CD4-positive, alpha-beta T cell (primary cell): ENCODE results near the gene DCPS. TPM values are rescaled to one million over a fixed set of nuclear protein-coding genes. Genes with fewer than 3 reads are reported as not detected.

Source experiments
- ATAC-seq: fragments of 200-7000 bp; cut with Tn5 transposase; one replicate; pipeline ENCODE4 v1.10.0; 2022; ENCODE audit warnings: mild to moderate bottlenecking; ENCODE audit not compliant: poor library complexity
- CTCF ChIA-PET: fragments of 350-600 bp; sonication (Branson Sonifier 250); formaldehyde crosslinking; loops from one replicate; lab custom pipeline; 2021; ENCODE audit warnings: antibody characterized with exemption, inconsistent platforms; lab: Charles Lee
- POLR2A ChIA-PET: fragments of 350-600 bp; sonication (Branson Sonifier 250); formaldehyde crosslinking; loops from one replicate; lab custom pipeline; 2021; ENCODE audit warnings: antibody characterized with exemption, inconsistent platforms; lab: Charles Lee
- DNase-seq, 14 experiments: peaks; one replicate each; pipeline ENCODE4 v3.0.0-alpha.2; 2013 to 2020; ENCODE audit warnings: mixed read lengths in 2 of 14
- H3K27ac ChIP-seq, 2 donors: one replicate each; pipeline versions ENCODE4 v1.5.1 to v1.7.0; 2013; ENCODE audit warnings: low read length in 2 of 2, low read depth in 1 of 2, mild to moderate bottlenecking in 1 of 2
- H3K27me3 ChIP-seq, 2 experiments: 1 replicate in 1 of 2; 2 replicates in 1 of 2; pipeline versions ENCODE4 v1.6.1 to v1.7.0; 2013; ENCODE audit warnings: low read length in 2 of 2, control low read depth in 1 of 2, mild to moderate bottlenecking in 1 of 2, moderate library complexity in 1 of 2; ENCODE audit not compliant: insufficient read depth in 2 of 2, control insufficient read depth in 1 of 2
- H3K36me3 ChIP-seq: one replicate; pipeline ENCODE4 v1.6.1; 2013; ENCODE audit warnings: low read length, control low read depth; ENCODE audit not compliant: insufficient read depth
- H3K4me1 ChIP-seq: one replicate; pipeline ENCODE4 v1.6.1; 2013; ENCODE audit warnings: low read length, control low read depth; ENCODE audit not compliant: insufficient read depth
- H3K4me3 ChIP-seq: one replicate; pipeline ENCODE4 v1.5.1; 2013; ENCODE audit warnings: mild to moderate bottlenecking, low read length, moderate library complexity
- H3K9me3 ChIP-seq, 2 experiments: 1 replicate in 1 of 2; 2 replicates in 1 of 2; pipeline versions ENCODE4 v1.6.1 to v1.7.0; 2013; ENCODE audit warnings: low read length in 2 of 2, mild to moderate bottlenecking in 2 of 2, control low read depth in 1 of 2, moderate library complexity in 1 of 2; ENCODE audit not compliant: control insufficient read depth in 1 of 2, insufficient read depth in 1 of 2
- H3K27ac Mint-ChIP-seq: one replicate; pipeline ENCODE4 v1.8.0; 2020; ENCODE audit warnings: mixed read lengths
- H3K27me3 Mint-ChIP-seq: one replicate; pipeline ENCODE4 v1.8.0; 2021; ENCODE audit warnings: mixed read lengths
- H3K36me3 Mint-ChIP-seq: one replicate; pipeline ENCODE4 v1.8.0; 2021; ENCODE audit warnings: low read depth, mixed read lengths
- H3K4me1 Mint-ChIP-seq: one replicate; pipeline ENCODE4 v1.8.0; 2021; ENCODE audit warnings: low read depth, mixed read lengths
- H3K4me3 Mint-ChIP-seq: one replicate; pipeline ENCODE4 v1.8.0; 2020; ENCODE audit warnings: mild to moderate bottlenecking, mixed read lengths
- H3K9me3 Mint-ChIP-seq: one replicate; pipeline ENCODE4 v1.8.0; 2020; ENCODE audit warnings: mixed read lengths
- CTCF ChIP-seq: fragments of 200-600 bp; IDR thresholded peaks from one replicate; pipeline ENCODE4 v1.8.0; 2022; ENCODE audit warnings: antibody characterized with exemption, mild to moderate bottlenecking
- intact Hi-C, 2 experiments: fragments of 100-400 bp; cut with DNase I in 1 of 2; cut with micrococcal nuclease in 1 of 2; formaldehyde crosslinking; loops; one replicate each; pipeline versions ENCODE4 v1.15.1 to v1.9.0; 2023 to 2025; cut with DNase I, micrococcal nuclease
- total RNA-seq, 174 experiments: library from RNA in 2 of 174; stranded (reverse) in 2 of 174; gene quantifications; one replicate each; pipeline ENCODE4 v1.2.3 and lab custom pipeline; 2021 to 2026

The DCPS gene
- total RNA-seq, 2 experiments from 2014 or later = 6.2 to 6.3 TPM

DNA sequence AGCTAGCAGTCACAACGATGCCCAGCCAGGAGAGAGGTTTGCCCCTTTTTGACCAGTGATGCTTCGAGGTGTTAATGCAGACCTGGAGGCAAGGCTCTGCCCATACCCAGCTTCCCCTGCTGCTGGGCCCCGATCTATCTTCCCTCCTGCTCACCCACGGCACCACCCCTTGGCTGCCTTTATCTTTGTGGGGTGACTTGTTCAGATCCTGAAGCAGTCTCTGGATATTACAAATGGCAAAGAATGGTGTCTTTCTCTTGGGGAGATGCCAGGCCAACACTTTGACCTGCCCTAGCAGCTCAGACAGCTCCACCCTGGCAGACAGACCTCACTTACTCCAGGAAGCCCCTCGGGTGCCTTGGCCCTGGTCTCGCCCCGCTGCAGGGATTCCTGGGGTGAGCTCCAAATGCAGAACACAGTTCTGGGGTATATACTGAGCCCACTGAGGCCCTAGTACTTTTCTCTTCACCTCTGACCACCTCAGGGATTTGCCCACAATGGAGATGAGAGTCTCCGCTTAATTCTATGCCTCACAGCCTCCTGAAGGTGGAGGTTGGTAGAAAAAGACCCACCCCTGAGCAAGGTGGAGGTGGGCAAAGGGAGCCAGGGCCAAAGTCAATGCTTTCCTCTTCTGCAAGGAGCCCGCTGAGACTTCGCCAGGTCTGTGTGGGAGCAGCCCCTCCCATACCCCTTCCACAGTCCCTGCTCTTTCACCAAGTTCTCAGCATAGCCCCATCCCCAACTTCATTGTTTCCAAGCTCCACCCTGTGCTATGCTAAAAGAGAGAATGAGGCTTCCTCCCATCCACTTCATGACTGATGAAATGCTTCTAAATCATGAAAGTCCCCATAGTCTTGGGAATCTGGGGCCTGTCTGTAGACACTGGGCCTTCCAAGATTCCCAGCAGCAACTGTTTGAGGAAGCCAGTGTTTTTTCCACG lies 40.6 kb downstream of the DCPS start:
- no peaks in the 10 kb centered on the region for H3K4me1 Mint-ChIP-seq
- ATAC-seq = no peak
- H3K27ac ChIP-seq = no peak overlapping the region
- no peak overlapping the region for H3K27ac Mint-ChIP-seq
- intact Hi-C loops = no loop called here
- H3K4me3 ChIP-seq = no peak overlapping the region
- H3K36me3 Mint-ChIP-seq = peaks cover 63% of the 10 kb centered on the region
- ChIA-PET POLR2A (no interaction called here), CTCF (no interaction called here)
- H3K36me3 ChIP-seq = peaks cover 60% of the 10 kb centered on the region
- no peaks in the 10 kb centered on the region for H3K9me3 ChIP-seq
- H3K4me3 Mint-ChIP-seq = no peak overlapping the region
- H3K27me3 ChIP-seq = no peaks in the 10 kb centered on the region
- H3K4me1 ChIP-seq = no peaks in the 10 kb centered on the region
- TF ChIP-seq CTCF = no peak
- no peaks in the 10 kb centered on the region for H3K27me3 Mint-ChIP-seq
- no peaks in the 10 kb centered on the region for H3K9me3 Mint-ChIP-seq
- no peak for DNase-seq

- ATAC-seq (no peak), DNase-seq (no peak)
- H3K9me3 Mint-ChIP-seq = no peaks in the 10 kb centered on the region
- H3K4me1 Mint-ChIP-seq = no peaks in the 10 kb centered on the region
- H3K27ac ChIP-seq = no peak overlapping the region
- no peaks in the 10 kb centered on the region for H3K9me3 ChIP-seq
- ChIA-PET CTCF (no interaction called here), POLR2A (no interaction called here)
- no peak overlapping the region for H3K4me3 ChIP-seq
- H3K4me1 ChIP-seq = no peaks in the 10 kb centered on the region
- no peak overlapping the region for H3K4me3 Mint-ChIP-seq
- no peak for TF ChIP-seq CTCF
- peaks cover 54% of the 10 kb centered on the region for H3K36me3 ChIP-seq
- H3K27me3 ChIP-seq = no peaks in the 10 kb centered on the region
- H3K27me3 Mint-ChIP-seq = no peaks in the 10 kb centered on the region
- intact Hi-C loops = no loop called here
- H3K36me3 Mint-ChIP-seq = peaks cover 56% of the 10 kb centered on the region
- H3K27ac Mint-ChIP-seq = no peak overlapping the region
Observed at GRCh38 chr11:126345283-126345682, 41.4 kb downstream of the DCPS start.

DNA sequence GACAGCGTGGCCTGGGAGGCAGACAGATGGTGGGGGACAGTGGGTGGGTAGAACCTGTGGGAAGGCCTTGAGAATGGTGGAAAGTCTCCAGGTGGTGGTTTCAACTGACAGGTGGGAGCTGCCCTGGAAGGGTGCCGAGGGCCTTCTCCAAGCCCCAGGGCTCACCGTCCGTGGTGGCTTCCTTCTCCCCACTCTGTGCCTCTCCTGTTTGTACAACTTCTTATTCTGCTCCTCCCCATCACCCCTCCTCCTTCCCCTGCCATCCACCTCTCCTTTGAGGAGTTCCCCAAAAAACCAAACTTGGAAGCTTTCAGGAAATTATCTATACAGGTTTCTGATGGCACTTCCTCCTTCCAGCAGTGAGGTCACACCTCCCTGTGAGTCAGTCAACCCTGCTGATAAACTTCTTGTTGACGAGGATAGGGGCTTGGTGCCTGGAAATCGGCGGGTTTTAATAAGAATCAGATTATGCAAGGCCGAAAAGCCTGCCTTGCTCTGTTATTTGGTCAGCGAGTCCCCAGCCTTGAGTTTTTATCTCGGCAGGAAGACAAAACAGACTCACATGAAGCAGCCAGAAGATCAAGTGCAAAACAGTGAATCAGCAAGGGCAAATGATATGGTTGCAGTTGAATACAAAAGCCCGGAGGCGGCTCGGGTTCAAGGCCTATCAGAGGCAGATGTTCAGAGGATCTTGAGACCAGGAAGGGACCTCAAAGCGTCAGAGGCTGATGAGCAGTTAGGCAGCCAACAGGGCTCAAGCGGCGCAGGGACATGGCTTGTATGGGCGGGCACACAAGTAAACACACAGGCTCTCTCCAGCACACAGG lies 42.1 kb downstream of the DCPS start:
- ATAC-seq (no peak), DNase-seq (peak in 2 of 14 experiments; percentile 55 to 69)
- no peak overlapping the region for H3K4me3 Mint-ChIP-seq
- Histone ChIP-seq H3K27me3 (no peaks in the 10 kb centered on the region), H3K9me3 (no peaks in the 10 kb centered on the region), H3K27ac (peak overlapping the region in 1 of 2 donors; percentile 3), H3K36me3 (peaks cover 47% of the 10 kb centered on the region), H3K4me1 (no peaks in the 10 kb centered on the region), H3K4me3 (no peak overlapping the region)
- no peak overlapping the region for H3K27ac Mint-ChIP-seq
- no peak for TF ChIP-seq CTCF
- ChIA-PET POLR2A (no interaction called here), CTCF (no interaction called here)
- intact Hi-C loops = no loop called here
- H3K27me3 Mint-ChIP-seq = no peaks in the 10 kb centered on the region
- H3K9me3 Mint-ChIP-seq = no peaks in the 10 kb centered on the region
- H3K4me1 Mint-ChIP-seq = peaks cover 3% of the 10 kb centered on the region
- peaks cover 49% of the 10 kb centered on the region for H3K36me3 Mint-ChIP-seq
